Right atrium auricular region (tissue), 2 donors: Measurements from ENCODE around the gene TMEM132C. TPM values are rescaled to one million over a fixed set of nuclear protein-coding genes. Genes with fewer than 3 reads are reported as not detected.

Source experiments
- DNase-seq: peaks from one replicate; pipeline ENCODE4 v3.0.0-alpha.2; 2019; ENCODE audit warnings: low spot score
- H3K27ac ChIP-seq, 2 donors: fragments of 200-600 bp; sonication (generic); 1 replicate in 1 of 2; 2 replicates in 1 of 2; pipeline ENCODE4 v1.5.1; 2016 to 2019
- H3K27me3 ChIP-seq, 2 donors: fragments of 200-600 bp; sonication (generic); one replicate each; pipeline versions ENCODE4 v1.5.1 to v1.6.0; 2017 to 2019
- H3K36me3 ChIP-seq: fragments of 200-600 bp; sonication (generic); one replicate; pipeline ENCODE4 v1.5.1; 2016
- H3K4me1 ChIP-seq, 2 donors: fragments of 200-600 bp; sonication (generic); one replicate each; pipeline versions ENCODE4 v1.5.1 to v1.6.0; 2017 to 2019
- H3K4me3 ChIP-seq, 2 donors: fragments of 200-600 bp; sonication (generic); 1 replicate in 1 of 2; 2 replicates in 1 of 2; pipeline ENCODE4 v1.5.1; 2017 to 2019; ENCODE audit warnings: mild to moderate bottlenecking in 1 of 2, moderate library complexity in 1 of 2
- H3K9me3 ChIP-seq, 2 donors: fragments of 200-600 bp; sonication (generic); one replicate each; pipeline ENCODE4 v1.5.1; 2019
- CTCF ChIP-seq, 2 donors: fragments of 200-600 bp; sonication (generic); IDR thresholded peaks; one replicate each; pipeline ENCODE4 v1.5.1; 2019; ENCODE audit warnings: antibody characterized with exemption in 2 of 2
- total RNA-seq, 2 donors: library from RNA; depleted of rRNA; stranded (reverse); fragments of >200 nt; gene quantifications; one replicate each; pipeline ENCODE4 v1.1.0, GENCODE V29; 2016

Gene TMEM132C
- total RNA-seq, 2 donors from 2014 or later = 5.3 to 10.5 TPM

- no peak for TF ChIP-seq CTCF (IDR thresholded peaks at IDR 0.05)
- H3K9me3 ChIP-seq = peaks cover 0 to 2% of the 10 kb centered on the region in 2 donors
- no peak overlapping the region for H3K27ac ChIP-seq
- no peak for DNase-seq
- H3K36me3 ChIP-seq = no peaks in the 10 kb centered on the region
- no peaks in the 10 kb centered on the region for H3K27me3 ChIP-seq
- no peaks in the 10 kb centered on the region for H3K4me1 ChIP-seq
- H3K4me3 ChIP-seq = no peak overlapping the region
Measured at GRCh38 chr12:128661226-128661569, 394.2 kb downstream of the TMEM132C start.

DNA sequence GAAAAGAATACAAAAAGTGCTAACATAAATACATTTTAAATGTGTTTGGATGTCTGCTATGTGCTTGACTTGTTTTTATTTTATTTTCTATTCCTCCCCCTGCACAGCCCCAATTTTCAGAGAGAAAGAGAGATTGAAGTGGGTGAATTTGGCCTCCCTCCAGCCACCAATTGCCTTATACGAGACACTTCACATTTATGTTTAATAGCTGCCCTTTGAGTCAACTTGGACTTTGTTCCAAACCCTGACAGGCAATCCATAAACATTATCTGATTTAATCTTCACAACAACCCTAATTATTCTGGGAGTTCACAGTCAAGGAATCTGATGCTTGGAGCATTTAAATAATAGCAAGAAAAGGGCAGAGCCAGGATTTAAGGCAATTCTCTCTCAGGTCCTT, 395.1 kb downstream of the TMEM132C start:
- H3K4me1 ChIP-seq = no peaks in the 10 kb centered on the region
- no peak for TF ChIP-seq CTCF (IDR thresholded peaks at IDR 0.05)
- H3K4me3 ChIP-seq = no peak overlapping the region
- no peaks in the 10 kb centered on the region for H3K36me3 ChIP-seq
- peaks cover 0 to 6% of the 10 kb centered on the region in 2 donors for H3K9me3 ChIP-seq
- no peak overlapping the region for H3K27ac ChIP-seq
- DNase-seq = no peak
- no peaks in the 10 kb centered on the region for H3K27me3 ChIP-seq

DNA sequence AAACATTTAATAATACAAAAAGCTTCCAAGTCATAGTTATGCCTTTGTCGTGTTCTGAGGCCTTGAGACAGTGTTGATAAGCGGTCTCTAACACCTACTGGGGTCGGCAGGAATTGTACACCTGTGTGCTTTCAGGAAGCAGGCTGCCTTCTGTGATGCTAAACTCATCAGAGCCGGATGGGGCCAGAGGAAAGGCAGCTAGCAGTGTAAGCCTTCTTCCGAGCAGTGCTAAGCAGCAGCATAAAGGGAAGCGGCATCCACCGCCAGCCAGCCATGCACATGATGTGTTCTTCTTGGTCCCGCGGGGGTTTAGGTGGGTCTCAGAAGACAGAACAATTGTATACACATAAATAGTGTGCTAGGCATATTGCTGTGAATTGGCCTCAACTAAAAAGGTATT, 397.5 kb downstream of the TMEM132C start:
- no peak for DNase-seq
- no peaks in the 10 kb centered on the region for H3K27me3 ChIP-seq
- H3K9me3 ChIP-seq = peaks cover 0 to 6% of the 10 kb centered on the region in 2 donors

GRCh38 chr12:128667193-128667592, 400.2 kb downstream of the TMEM132C start:
- DNase-seq = no peak
- no peaks in the 10 kb centered on the region for H3K27me3 ChIP-seq
- H3K27ac ChIP-seq = no peak overlapping the region
- H3K4me3 ChIP-seq = no peak overlapping the region
- no peaks in the 10 kb centered on the region for H3K4me1 ChIP-seq
- peaks cover 0 to 11% of the 10 kb centered on the region in 2 donors for H3K9me3 ChIP-seq
- no peak for TF ChIP-seq CTCF (IDR thresholded peaks at IDR 0.05)
- no peaks in the 10 kb centered on the region for H3K36me3 ChIP-seq

More for the DNA sequence above, 397.5 kb downstream of the TMEM132C start:
- Histone ChIP-seq H3K4me3 (no peak overlapping the region), H3K4me1 (no peaks in the 10 kb centered on the region), H3K36me3 (no peaks in the 10 kb centered on the region), H3K27ac (no peak overlapping the region)
- TF ChIP-seq CTCF (IDR thresholded peaks at IDR 0.05) = no peak

DNA sequence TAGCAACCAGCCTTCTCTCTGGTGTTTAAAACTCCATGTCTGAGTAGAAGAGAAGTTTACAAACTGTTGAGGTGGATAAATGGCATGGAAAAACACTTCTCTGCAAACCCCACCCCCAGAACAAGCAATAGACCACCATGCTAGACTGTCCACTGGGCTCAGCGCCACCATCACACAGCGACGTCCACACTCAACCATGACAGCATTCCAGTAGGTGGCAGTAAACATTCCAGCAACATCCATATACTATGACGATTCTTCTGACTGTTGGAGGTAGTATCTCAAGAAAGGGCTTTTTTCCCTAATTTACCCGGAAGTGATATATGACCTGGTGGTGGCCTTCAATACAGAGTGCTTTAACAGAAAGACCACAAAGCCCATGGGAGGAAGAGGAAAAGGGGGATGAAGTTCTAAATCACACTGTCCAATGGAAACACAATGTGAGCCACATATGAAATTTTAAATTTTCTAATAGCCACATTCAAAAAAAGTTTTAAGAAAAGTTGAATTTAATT, 404.6 kb downstream of the TMEM132C start:
- Histone ChIP-seq H3K9me3 (peaks cover 0 to 6% of the 10 kb centered on the region in 2 donors), H3K4me1 (no peaks in the 10 kb centered on the region), H3K27me3 (no peaks in the 10 kb centered on the region), H3K27ac (no peak overlapping the region), H3K4me3 (no peak overlapping the region), H3K36me3 (no peaks in the 10 kb centered on the region)
- DNase-seq = no peak
- no peak for TF ChIP-seq CTCF (IDR thresholded peaks at IDR 0.05)

DNA sequence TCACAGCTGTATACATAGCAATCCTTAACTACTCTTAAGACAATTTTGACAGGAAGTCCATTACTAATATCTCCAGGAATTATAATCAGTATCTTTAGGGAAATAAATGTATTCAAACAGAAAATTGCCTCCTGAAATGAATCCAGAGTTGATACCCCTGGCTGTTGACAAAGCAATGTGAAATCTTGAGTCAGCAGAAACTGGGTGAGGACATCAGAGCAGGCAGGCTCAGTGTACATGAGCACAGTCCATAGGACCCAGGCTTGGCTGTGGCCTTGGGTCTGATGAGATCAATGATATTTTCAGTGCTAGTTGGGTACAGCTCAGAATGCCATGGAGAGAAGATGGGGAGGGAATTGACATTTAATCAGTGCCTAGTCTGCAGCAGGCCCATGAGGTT, 405.5 kb downstream of the TMEM132C start:
- no peak for TF ChIP-seq CTCF (IDR thresholded peaks at IDR 0.05)
- H3K27me3 ChIP-seq = no peaks in the 10 kb centered on the region
- no peak overlapping the region for H3K27ac ChIP-seq
- no peaks in the 10 kb centered on the region for H3K4me1 ChIP-seq
- H3K4me3 ChIP-seq = no peak overlapping the region
- no peaks in the 10 kb centered on the region for H3K36me3 ChIP-seq
- DNase-seq = no peak
- peaks cover 0 to 6% of the 10 kb centered on the region in 2 donors for H3K9me3 ChIP-seq
